Measurements from ENCODE around the gene MED17.
"Not testable (repeated sequence)": the region's sequence is repeated elsewhere in the genome, so short reads cannot be mapped to it uniquely, and the experiment has no call there.

MED17 gene

DNA sequence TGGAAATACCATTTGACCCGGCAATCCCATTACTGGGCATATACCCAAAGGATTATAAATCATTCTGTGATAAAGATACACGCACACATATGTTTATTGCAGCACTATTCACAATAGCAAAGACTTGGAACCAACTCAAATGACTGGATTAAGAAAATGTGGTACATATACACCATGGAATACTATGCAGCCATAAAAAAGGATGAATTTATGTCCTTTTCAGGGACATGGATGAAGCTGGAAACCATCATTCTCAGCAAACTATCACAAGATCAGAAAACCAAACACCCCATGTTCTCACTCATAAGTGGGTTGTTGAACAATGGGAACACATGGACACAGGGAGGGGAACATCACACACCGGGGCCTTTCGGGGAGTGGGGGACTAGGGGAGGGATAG is 25.0 kb upstream of the MED17 start:
- not testable (repeated sequence) for DNase-seq

DNA sequence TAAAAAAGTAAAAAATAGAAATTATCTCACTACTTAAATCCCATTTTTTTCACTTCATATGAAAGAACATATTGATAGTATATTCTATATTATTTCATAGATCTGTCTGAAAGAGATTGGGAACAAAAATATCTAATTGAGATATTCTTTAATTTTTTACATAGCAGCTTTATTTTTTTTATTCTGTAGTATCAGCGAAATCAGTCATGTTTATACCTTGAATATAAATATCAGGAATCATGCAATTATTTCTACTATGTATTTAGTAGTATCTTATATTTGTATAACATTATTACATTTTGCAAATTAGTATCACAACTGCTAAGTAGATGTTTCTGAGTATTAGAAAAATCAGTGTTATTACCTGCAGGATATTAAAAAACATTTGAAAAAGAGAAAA is 22.2 kb upstream of the MED17 start:
- DNase-seq, result no peak

DNA sequence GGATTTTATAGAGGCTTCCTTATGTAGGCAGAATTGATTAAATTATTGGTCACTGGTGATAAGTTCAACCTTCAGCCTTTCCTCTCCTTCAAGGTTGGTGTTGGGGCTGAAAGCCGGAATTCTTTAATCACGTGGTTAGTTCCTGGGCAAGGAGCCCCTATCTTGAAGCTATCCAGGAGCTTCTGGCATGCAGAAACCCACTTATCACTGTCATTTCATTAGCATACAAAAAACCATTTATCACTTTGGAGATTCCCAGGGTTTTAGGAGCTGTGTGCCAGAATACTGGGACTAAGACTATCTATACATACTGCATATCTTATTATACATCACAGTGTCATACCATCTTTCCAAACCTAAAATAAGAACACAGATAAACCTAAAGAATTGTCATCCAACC is 18.5 kb upstream of the MED17 start:
- no peak for DNase-seq

DNA sequence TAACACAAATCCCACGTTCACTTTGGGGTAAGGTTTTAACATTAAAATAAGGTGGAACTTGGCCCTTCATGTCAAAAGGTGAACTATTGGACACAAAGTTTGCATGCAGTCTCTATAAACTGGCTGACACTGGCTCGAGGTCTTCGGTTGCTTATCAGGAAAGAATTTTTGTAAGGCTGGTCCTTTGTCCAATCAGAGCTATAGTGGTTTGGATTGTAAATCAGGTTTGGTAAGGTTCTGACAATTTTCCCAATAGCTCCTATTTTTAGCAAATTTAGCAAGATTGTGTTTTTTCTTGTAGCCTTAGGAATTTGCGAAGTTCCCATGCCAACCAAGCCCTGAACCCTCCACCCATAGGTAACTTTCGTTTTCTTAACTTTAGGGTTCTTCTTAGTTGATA is 17.6 kb upstream of the MED17 start:
- no peak for DNase-seq

DNA sequence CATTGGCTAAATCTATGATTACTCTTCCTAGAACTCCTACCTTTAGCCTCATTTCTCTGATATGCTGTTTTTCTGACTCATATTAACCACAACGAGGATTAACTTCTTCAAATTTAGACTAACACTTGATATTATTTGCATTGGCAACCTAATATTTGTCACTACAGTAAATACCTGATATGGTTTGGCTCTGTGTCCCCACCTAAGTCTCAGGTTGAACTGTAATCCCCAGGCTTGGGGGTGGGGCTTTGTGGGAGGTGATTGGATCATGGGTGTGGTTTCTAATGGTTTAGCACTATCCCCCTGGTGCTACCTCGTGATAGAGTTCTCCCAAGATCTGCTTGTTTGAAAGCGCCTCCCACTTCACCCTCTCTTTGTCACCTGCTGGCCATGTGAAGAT is 17.1 kb upstream of the MED17 start:
- no peak for DNase-seq

DNA sequence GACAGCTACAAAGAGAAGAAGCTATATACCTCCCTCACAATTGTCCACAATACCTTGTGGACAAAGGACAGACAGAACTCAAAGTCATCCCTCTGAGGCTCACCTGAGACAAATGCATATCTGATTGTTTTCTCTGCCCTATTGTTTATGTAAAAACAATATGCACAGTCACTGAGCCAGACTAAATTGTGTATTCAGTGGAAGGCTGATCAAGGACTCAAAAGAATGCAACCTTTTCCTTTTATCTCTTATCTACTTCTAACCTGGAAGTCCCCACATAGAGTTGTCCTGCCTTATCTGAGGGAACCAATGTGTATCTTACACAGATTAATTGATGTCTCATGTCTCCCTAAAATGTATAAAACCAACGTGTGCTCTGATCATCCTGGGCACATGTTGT is 13.9 kb upstream of the MED17 start:
- no peak for DNase-seq

DNA sequence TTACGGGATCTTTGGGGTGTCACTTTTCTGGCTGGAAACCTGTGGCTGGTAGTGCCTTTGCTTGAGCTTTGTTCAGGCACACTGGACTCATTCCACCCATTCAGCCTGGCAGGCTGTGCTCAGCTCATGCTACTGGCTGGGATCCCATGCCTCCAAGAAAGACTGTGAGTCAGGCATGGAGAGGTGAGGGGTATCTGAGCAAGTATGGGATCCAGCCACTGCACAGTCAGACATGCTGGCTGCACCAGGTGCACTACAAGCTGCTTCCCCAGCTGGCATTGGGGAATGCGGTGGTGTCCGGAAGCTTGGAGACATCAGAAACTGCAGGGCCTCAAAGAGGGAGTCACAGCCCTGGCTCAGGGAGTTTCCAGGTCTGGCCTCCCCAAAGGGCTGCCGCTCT is 12.0 kb upstream of the MED17 start:
- no peak for DNase-seq

DNA sequence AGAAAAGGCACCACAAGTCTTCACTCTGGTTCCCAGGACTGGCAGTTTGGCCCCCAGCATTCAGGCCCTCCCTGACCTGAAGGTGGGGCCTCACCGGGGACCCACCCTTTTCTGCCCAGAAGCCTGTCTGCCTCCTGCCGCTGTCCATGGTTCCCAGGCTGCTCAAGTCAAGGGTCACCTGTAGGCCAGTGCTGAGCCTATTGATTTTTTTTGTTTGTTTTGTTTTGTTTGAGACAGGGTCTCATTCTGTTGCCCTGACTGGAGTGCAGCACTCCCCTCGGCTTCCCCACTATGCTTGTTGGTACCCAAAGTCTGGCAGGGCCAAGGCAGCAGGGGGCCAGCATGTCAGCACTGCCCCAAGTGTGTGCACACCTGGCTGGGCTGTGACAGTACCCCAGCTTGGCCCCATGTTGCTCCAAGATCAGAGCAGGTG is 11.0 kb upstream of the MED17 start:
- no peak for DNase-seq

DNA sequence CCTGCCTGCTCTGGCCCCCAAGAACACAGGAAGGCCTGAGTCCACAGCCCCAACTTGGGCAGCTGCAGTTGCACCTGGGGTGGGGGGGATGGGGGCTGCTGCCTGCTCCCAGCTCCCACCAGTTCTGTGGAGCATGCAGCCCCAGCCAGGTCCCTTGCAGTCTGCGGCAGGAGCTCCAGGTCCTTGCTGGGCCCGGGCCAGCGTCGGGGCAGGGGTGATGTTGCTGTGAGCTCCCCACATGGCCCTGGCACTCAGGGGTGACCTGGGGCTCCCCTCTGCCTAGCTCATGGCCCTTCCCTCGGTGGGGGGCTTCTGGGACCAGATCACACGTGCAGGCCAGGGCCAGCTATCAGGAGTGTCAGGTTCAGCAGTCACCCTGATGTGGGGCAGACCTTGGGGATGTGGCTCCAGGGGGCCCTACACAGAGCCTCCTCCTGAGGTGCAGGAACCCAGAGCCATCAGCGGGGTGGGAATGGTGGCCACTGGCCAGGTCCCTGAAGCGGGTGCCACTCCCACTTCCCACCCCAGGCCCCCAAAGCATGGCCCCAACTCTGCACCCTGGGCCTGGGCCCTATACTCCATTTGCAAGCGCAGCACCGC is 10.4 kb upstream of the MED17 start:
- DNase-seq, result no peak

DNA sequence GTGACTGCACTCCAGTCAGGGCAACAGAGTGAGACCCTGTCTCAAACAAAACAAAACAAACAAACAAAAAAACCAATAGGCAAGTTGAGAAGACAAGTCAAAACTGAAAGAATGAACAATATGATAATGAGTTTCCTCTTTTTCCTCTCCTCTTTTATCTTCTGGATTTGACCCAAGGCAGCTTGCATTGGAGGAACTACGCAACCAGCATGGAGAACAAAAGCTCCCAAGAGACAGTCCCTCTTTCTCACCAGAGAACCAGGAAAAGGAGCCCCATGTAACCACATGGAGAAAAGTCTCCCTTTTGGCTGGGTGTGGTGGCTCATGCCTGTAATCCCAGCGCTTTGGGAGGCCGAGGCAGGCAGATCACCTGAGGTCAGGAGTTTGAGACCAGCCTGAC is 9.5 kb upstream of the MED17 start:
- DNase-seq, result not testable (repeated sequence)

DNA sequence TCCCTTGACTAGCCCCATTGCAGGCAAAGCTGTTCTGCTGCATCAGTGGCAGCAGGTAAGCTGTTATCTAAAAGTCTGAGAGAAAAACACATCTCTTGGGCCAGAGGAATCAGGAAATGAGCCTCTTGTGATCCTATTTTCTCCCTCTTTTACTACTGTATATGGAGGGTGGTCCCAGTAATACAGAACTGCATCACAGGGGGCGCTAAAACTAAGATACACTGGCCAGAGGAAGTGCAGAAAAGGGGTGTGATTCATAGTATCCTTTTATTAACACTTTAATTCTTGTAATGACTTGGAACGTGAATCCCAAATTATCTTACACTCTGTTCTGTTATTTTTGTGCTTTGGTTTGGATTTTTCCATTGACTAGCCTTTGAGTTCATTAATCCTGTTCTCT is 8.8 kb upstream of the MED17 start:
- peak; percentile 16 for DNase-seq

DNA sequence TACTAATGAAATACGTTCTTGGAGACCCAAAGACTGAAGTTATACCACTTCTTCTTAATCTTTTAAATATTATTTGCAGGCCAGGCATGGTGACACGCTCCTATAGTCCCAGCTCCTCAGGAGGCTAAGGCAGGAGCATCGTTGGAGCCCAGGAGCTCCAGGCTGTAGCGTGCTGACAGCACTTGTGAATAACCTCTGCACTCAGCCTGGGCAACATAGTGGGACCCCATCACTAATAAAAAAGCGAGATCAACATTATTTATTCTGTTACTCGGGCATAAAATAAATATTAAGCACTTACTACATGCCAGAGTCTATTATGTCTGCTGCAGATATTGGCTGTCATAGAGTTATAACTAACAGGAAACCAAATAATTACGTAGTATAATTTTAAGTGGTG is 720 bp upstream of the MED17 start:
- DNase-seq, result no peak

DNA sequence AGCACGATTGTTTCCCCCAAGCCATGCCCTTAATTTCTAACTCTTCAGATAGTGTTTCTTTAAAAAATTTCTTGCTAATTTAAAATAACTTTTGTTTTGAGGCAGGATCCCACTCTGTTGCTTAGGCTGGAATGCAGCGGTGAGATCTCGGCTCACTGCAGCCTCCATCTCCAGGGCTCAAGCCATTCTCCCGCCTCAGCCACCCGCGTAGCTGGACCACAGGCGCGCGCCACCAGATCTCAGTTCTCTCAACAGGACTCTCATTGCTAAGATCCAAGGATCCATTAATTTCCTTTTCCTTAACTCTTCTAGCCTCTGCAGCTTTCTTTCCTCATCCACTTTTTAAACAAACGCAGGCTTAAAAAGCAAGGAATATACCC is 327 bp upstream of the MED17 start:
- no peak for DNase-seq

DNA sequence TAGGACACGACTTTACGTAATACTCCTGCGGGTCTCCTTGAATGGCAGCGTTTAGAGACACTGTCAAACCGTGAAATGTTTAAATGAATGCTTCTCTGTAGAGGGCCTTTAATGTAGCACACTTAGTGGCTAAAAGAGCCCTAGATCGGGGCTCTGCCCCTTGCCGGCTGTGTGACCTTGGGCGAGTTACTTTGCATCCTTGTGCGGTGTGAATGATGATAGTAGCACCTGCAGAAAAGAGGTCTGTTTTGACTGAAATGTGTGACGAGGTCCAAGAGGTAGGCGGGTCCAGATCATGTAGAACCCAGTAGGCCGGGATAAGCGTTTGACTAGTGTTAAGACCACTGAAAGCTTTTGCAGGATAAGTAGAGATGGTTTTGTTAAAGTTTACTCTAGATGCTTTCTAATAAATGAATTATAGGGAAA is 866 bp downstream of the MED17 start:
- no peak for DNase-seq

DNA sequence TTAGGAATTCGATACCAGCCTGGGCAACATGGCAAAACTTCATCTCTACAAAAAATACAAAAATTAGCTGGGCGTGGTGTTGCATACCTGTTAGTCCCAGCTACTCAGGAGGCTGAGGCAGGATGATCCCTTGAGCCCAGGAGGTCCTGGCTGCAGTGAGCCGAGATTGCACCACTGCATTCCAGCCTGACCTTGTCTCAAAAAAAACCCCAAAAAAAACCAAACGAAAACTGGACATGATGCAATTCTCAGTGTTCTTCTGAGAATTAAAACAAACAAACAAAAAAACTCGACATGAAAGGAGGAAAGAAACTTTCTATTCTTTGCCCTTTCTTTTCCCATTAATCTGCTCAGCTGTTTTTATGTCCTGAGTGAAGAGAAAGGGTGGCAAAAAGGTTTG is 7.4 kb downstream of the MED17 start:
- no peak for DNase-seq

DNA sequence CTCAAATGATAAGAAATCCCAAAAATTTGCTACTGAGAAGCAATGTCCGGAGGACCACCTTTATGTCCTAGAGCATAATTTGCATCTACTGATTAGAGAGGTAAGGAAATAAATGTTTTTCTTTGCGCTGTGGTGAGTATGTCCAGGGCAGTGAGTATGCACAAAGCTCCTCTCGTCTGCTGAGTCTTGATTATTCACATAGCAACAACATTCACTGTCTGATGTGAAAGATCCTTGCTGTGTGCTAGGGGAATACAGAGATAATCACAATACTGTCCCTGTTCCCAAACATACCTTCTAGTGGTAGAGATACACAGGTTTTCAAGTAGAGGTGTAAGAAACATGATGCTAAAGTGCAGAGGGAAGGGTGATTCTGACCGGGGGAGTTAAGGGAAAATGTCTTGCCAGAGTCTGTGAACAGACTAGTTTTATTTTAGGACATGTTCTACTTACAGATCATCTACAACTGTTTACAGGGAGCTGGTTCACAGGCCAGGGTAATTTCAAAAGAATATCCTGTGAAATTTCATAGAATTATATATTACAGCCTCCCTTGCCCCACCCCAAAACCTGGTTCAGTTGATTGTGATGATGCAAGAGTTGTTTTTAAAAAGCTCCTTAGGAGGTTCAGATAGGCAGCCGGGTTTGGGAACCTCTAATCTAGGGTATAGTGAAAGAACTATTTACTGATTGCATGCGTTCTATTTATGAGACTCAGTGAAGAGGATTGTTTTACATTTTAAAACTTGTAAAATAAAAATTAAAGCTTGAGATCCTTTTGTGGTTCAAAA is 12.6 kb downstream of the MED17 start:
- DNase-seq, result no peak

DNA sequence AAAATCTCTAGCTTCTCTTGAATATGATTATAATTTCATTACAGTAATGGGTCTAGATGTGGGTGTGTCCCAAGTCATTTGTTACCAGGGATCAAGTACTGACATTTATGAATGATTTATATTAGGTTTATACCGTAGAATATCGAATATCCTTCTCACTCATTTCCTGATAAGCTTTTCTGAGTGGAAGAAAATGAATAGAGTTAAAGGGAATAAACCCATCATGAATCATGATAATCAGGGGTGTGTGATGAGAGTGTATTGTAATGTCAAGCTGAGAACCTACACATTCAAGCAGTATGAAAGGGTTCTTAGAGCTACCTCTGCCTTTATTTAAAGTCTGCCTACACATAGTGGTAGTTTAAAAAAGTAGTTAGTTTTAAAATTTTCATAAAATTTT is 17.3 kb downstream of the MED17 start:
- DNase-seq, result no peak

DNA sequence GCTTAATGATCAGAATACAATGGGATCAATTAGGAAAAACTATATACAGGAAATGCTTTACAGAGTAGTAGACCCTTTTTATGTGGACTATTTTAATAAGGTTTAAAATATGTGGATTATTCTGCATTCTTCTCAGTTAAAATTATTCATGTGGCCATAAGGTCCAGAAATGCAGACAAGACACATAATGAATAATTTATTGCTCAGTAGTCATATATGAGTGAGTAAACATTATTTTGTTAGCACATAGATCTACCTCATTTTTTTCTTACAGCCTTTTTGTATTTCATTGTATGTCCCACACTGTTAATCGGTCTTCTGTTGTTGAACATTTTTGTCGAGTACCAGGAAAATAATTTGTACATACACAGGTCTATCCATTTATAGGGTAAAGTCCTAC is 20.8 kb downstream of the MED17 start:
- DNase-seq, result no peak

DNA sequence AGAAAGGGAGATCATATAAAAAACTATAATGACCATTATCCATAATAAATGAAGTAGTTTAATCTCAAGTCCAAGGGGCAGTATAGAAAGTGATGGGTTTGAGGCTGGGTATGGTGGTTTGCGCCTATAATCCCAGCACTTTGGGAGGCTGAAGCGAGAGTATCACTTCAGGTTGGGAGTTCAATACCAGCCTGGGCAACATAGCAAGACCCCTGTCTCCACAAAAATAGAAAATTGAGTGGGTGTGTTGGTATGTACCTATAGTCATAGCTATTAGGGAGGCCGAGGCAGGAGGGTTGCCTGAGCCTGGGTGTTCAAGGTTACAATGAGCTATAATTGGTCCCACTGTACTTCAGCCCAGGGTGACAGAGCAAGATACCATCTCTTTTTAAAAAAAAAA is 23.9 kb downstream of the MED17 start:
- no peak for DNase-seq

DNA sequence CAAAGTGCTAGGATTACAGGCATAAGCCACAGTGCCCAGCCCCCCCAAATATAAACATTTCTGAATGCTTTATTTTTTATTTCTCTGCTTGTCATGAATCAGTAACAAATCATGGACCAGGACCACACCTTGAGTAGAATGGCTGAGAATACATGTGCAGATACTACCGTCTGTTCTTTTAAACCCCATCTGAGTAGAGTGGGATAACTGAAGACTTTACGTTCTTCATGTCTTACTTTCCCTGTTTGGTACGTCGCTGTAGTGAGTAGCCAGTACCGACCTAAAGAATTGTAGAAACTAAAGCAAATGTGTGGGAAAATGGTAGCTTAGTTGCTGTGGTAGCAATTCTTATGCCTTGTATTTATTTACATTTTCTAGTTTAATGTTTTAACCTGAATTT is 29.9 kb downstream of the MED17 start:
- no peak for DNase-seq

DNA sequence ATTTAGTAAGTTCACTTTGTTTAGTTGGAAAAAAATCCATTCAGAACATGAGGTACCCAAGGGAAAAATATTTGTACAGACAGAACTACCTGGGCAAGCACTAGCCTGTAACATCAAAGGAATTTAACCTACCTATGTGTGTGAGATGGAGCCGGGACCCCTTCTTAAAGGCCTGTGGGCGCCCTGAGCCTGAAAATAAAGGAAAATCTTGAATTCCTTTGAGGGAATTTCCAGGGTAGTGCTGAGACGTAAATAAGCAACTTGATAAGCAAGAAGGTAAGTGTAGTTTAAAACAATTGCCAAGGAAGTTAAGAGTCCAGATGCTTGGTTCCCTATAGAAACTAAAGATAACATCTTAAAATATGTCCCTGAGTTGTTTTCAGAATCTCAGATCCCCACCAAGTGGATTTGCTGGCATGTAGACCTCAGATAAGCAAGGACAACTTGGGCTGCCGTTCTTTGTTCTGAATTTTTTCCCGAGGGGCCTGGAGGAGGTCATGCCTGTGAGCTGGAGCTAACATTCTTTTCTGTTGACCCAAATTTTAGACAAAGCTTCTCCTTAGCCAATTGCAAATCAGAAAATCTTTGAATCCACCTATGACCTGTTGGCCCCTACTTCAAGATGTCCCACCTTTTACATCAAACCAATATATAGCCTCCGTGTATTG is 31.0 kb downstream of the MED17 start:
- DNase-seq, result no peak

DNA sequence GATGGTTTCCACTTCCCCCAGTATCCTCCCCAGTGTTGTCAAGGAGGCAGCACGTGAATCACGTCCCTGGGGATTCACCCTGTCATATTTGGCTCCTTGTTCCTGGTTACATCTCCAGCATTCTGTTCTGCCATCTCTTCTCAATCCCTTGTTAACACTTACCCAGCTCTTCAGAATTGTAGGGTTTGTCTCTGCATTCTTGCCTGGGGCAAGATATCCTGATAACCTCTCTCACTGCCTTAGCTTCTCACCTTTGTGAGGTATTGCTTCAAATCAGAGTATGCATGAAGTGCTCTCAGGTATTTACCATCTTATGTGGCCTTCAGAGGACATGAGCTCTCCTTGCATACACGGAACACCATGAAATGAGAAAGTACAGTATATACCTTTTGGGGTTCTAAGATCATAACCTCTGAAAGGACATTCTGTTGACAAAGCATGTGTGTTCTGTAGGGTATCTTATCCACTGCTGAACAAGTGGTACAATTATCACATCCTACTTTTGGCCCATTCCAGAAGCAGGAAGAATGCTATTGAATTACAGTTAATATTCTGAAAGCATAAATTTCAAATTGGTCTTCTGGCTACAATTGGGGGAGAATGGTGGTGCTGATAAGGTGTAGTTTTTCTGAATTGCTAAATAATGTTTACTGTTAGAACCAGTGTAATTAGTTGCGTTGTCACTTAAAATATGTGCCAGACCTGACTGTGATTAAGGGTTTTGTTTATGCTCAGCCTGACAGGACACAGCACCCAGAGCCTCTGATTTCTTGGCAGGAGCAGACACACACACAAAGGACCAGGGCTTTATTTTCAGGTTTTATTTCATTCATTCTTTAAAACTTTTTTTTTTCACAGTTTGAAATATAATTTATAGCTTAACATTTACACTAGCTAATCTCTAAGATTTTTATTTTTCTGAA is 33.6 kb downstream of the MED17 start:
- no peak for DNase-seq

DNA sequence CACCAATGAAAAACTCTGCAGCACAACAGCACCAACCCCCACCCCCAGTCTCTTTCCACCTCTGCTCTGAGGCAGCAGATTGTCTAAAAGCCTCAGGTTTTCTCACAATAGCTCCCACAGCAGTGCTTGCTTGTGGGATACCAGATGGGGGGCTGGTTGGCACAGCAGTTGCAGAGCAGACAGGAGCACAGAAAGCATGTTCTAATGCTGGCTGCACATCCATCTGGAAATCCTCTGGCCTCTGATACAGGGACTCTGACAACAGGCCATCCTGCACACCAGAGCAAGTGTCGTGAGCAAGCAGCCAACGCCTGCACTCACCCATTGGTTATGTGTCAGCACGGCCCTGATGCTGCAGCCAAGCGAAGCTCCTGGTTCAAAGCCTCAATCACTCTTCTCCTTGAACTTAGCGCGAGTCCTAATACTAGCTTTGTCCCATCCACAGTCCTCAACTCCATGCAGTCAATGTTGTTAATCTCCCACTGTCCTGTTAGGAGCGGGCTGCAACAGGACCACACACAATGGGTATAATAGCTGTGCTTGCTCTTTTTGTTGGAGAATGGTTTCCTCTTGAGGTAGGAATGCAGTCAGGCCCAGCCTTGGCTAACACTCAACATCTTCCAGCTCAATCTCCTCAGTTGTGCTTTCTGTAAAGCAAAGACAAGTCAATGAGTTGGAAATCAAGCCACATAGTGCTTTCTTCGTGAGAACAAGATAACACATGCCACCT is 36.0 kb downstream of the MED17 start:
- DNase-seq, result no peak
